Neutrophil (primary cell): ENCODE measurements around the gene BIN1.

Experiments used
- H3K27ac ChIP-seq: fragments of 200-600 bp; sonication (generic); 2 replicates; pipeline ENCODE4 v1.5.1; 2016; ENCODE audit warnings: mild to moderate bottlenecking, moderate library complexity
- H3K27me3 ChIP-seq: fragments of 200-600 bp; sonication (generic); 2 replicates; pipeline ENCODE4 v1.6.0; 2016; ENCODE audit warnings: mild to moderate bottlenecking
- H3K36me3 ChIP-seq: fragments of 200-600 bp; sonication (generic); 2 replicates; pipeline ENCODE4 v1.5.1; 2017
- H3K4me1 ChIP-seq, 2 experiments: fragments of 200-600 bp in 1 of 2; sonication (generic) in 1 of 2; 1 replicate in 1 of 2; 2 replicates in 1 of 2; pipeline versions ENCODE4 v1.5.1 to v1.6.1; 2013 to 2016; ENCODE audit warnings: low read depth in 1 of 2, low read length in 1 of 2, mild to moderate bottlenecking in 1 of 2, moderate library complexity in 1 of 2; ENCODE audit not compliant: control insufficient read depth in 1 of 2, insufficient read depth in 1 of 2
- H3K4me3 ChIP-seq, 2 experiments: fragments of 200-600 bp in 1 of 2; sonication (generic) in 1 of 2; 1 replicate in 1 of 2; 2 replicates in 1 of 2; pipeline ENCODE4 v1.5.1; 2013 to 2016; ENCODE audit warnings: low read depth in 1 of 2, low read length in 1 of 2, mild to moderate bottlenecking in 1 of 2, moderate library complexity in 1 of 2
- H3K9me3 ChIP-seq: fragments of 200-600 bp; sonication (generic); 2 replicates; pipeline ENCODE4 v1.5.1; 2016
- CTCF ChIP-seq: fragments of 200-600 bp; sonication (generic); IDR thresholded peaks from 2 replicates; pipeline ENCODE4 v1.5.1; 2016; ENCODE audit warnings: antibody characterized with exemption

Gene BIN1

GRCh38 chr2:127060264-127060945 is 46.5 kb downstream of the BIN1 start:
- no peak overlapping the region for H3K27ac ChIP-seq
- no peaks in the 10 kb centered on the region for H3K36me3 ChIP-seq

GRCh38 chr2:127059559-127059958 is 47.4 kb downstream of the BIN1 start:
- Histone ChIP-seq H3K36me3 (no peaks in the 10 kb centered on the region), H3K27me3 (no peaks in the 10 kb centered on the region), H3K4me3 (no peak overlapping the region), H3K4me1 (no peaks in the 10 kb centered on the region), H3K27ac (no peak overlapping the region), H3K9me3 (no peaks in the 10 kb centered on the region)
- TF ChIP-seq CTCF: no peak

More at GRCh38 chr2:127060264-127060945, 46.5 kb downstream of the BIN1 start:
- Histone ChIP-seq H3K27me3 (no peaks in the 10 kb centered on the region), H3K4me3 (no peak overlapping the region), H3K4me1 (peaks cover 0 to 6% of the 10 kb centered on the region in 2 experiments), H3K9me3 (no peaks in the 10 kb centered on the region)
- no peak for TF ChIP-seq CTCF

- no peaks in the 10 kb centered on the region for H3K9me3 ChIP-seq
- H3K27ac ChIP-seq: no peak overlapping the region
- H3K4me3 ChIP-seq: no peak overlapping the region
- no peaks in the 10 kb centered on the region for H3K36me3 ChIP-seq
- no peak for TF ChIP-seq CTCF
- no peaks in the 10 kb centered on the region for H3K4me1 ChIP-seq
- H3K27me3 ChIP-seq: no peaks in the 10 kb centered on the region
These were observed 48.1 kb downstream of the BIN1 start for GRCh38 chr2:127058954-127059252.

- Histone ChIP-seq H3K4me3 (no peak overlapping the region), H3K27ac (no peak overlapping the region), H3K36me3 (no peaks in the 10 kb centered on the region), H3K9me3 (no peaks in the 10 kb centered on the region), H3K4me1 (no peaks in the 10 kb centered on the region), H3K27me3 (no peaks in the 10 kb centered on the region)
- no peak for TF ChIP-seq CTCF
These were observed 48.6 kb downstream of the BIN1 start for GRCh38 chr2:127058246-127058953.

- no peaks in the 10 kb centered on the region for H3K27me3 ChIP-seq
- no peaks in the 10 kb centered on the region for H3K9me3 ChIP-seq
- no peaks in the 10 kb centered on the region for H3K36me3 ChIP-seq
- TF ChIP-seq CTCF: no peak
- H3K27ac ChIP-seq: no peak overlapping the region
- no peak overlapping the region for H3K4me3 ChIP-seq
- H3K4me1 ChIP-seq: no peaks in the 10 kb centered on the region
These were observed 49.3 kb downstream of the BIN1 start for GRCh38 chr2:127057371-127058245.
